ENCODE measurements around the gene GSTA4.

GRCh38 chr6:52958546-52959255 lies 36.4 kb downstream of the GSTA4 start:
- TF ChIP-seq SRF (IDR thresholded peaks at IDR 0.05; ENCODE audit: low read depth, low read length): no peak
- TF ChIP-seq RAD21 (IDR thresholded peaks at IDR 0.05 in 1 of 2, conservative IDR thresholded peaks at IDR 0.05 in 1 of 2; ENCODE audit: low read depth in 2 of 2, low read length in 2 of 2): no peak
- TF ChIP-seq KDM5A (IDR thresholded peaks at IDR 0.05; ENCODE audit: low read length): no peak
- no peak for TF ChIP-seq JUN (IDR thresholded peaks at IDR 0.05; ENCODE audit: low read depth, low read length)
- TF ChIP-seq CTCF (IDR thresholded peaks at IDR 0.05; ENCODE audit: control extremely low read depth in 1 of 3, insufficient read depth in 1 of 3, low read depth in 1 of 3, low read length in 3 of 3): no peak
- no peak for TF ChIP-seq EZH2 (IDR thresholded peaks at IDR 0.05; ENCODE audit: low read depth, low read length, severe bottlenecking)
- no peak for TF ChIP-seq POLR2AphosphoS5 (IDR thresholded peaks at IDR 0.05; ENCODE audit: low read depth, low read length)
- TF ChIP-seq CHD7 (IDR thresholded peaks at IDR 0.05; ENCODE audit: insufficient replicate concordance, low read length): no peak
- no peak for TF ChIP-seq EP300 (IDR thresholded peaks at IDR 0.05; ENCODE audit: borderline replicate concordance in 1 of 2, low read depth in 2 of 2, low read length in 2 of 2)
- TF ChIP-seq SP1 (IDR thresholded peaks at IDR 0.05; ENCODE audit: low read depth, low read length): no peak
- TF ChIP-seq HDAC6 (IDR thresholded peaks at IDR 0.05; ENCODE audit: low read depth, low read length): no peak
- no peak for TF ChIP-seq RNF2 (IDR thresholded peaks at IDR 0.05; ENCODE audit: borderline replicate concordance, low read depth, low read length, missing control alignments, poor library complexity, severe bottlenecking)
- no peak for TF ChIP-seq RBBP5 (IDR thresholded peaks at IDR 0.05; ENCODE audit: borderline replicate concordance, low read depth, low read length)
- no peak for TF ChIP-seq YY1 (IDR thresholded peaks at IDR 0.05; ENCODE audit: low read depth, low read length)

All from H1 (cell line).